HG02763 (cell line): ENCODE data around the gene KMT2D.

ENCODE experiments used
- ATAC-seq: cut with Tn5 transposase; IDR thresholded peaks from one replicate; pipeline ENCODE4 v1.9.1; 2021; ENCODE audit warnings: mild to moderate bottlenecking, moderate library complexity; ENCODE audit not compliant: unreplicated experiment

Gene KMT2D

GRCh38 chr12:49060237-49061156, at the start of gene KMT2D:
TSS of gene KMT2D (minus strand) at chr12:49060794. CDS start at chr12:49055324, 5,470 bp downstream.
- peak; percentile 49 for ATAC-seq

GRCh38 chr12:49109641-49110463, 49.3 kb upstream of the KMT2D start:
- no peak for ATAC-seq

GRCh38 chr12:49108958-49109404, 48.4 kb upstream of the KMT2D start:
- no peak for ATAC-seq

GRCh38 chr12:49105504-49106084, 45.0 kb upstream of the KMT2D start:
- no peak for ATAC-seq

- no peak for ATAC-seq
Measured at GRCh38 chr12:49104822-49105221, 44.2 kb upstream of the KMT2D start.

- no peak for ATAC-seq
Measured at GRCh38 chr12:49100380-49100779, 39.8 kb upstream of the KMT2D start.

GRCh38 chr12:49098703-49099102, 38.1 kb upstream of the KMT2D start:
- no peak for ATAC-seq

- no peak for ATAC-seq
Measured at GRCh38 chr12:49098035-49098451, 37.4 kb upstream of the KMT2D start.

GRCh38 chr12:49097381-49097780, 36.8 kb upstream of the KMT2D start:
- ATAC-seq, result no peak

GRCh38 chr12:49094975-49095365, 34.4 kb upstream of the KMT2D start:
- no peak for ATAC-seq

GRCh38 chr12:49094160-49094974, 33.8 kb upstream of the KMT2D start, which contains the start of gene DHH:
TSS of gene DHH (minus strand) at chr12:49094801. CDS start at chr12:49094512, 289 bp downstream.
- ATAC-seq, result no peak

- ATAC-seq, result no peak
Measured at GRCh38 chr12:49093792-49094159, 33.2 kb upstream of the KMT2D start.

- no peak for ATAC-seq
Measured at GRCh38 chr12:49092816-49093406, 32.3 kb upstream of the KMT2D start.

GRCh38 chr12:49092086-49092815, 31.7 kb upstream of the KMT2D start:
- no peak for ATAC-seq

- no peak for ATAC-seq
Measured at GRCh38 chr12:49091836-49092085, 31.2 kb upstream of the KMT2D start.

GRCh38 chr12:49091056-49091835, 30.7 kb upstream of the KMT2D start:
- ATAC-seq, result no peak

GRCh38 chr12:49089821-49090773, 29.5 kb upstream of the KMT2D start:
- no peak for ATAC-seq

- ATAC-seq, result no peak
Measured at GRCh38 chr12:49088932-49089330, 28.3 kb upstream of the KMT2D start.
